SH-SY5Y (cell line): ENCODE data around the gene SLC45A2.

ENCODE experiments used
- GATA2 ChIP-seq: IDR thresholded peaks from 2 replicates; pipeline ENCODE4 v1.6.1; 2011; ENCODE audit warnings: mild to moderate bottlenecking, low read depth, low read length
- GATA3 ChIP-seq: IDR thresholded peaks from 2 replicates; pipeline ENCODE4 v1.6.1; 2011; ENCODE audit warnings: low read depth, mild to moderate bottlenecking, low read length, moderate library complexity

GRCh38 chr5:34016222-34016621 is 31.7 kb upstream of the SLC45A2 start:
- TF ChIP-seq GATA2 (no peak), GATA3 (no peak)
